Activated T-cell treated with anti-CD3 and anti-CD28 coated beads for 24 hours (primary cell): ENCODE data around the gene RAB12.
"Not testable (repeated sequence)": the region's sequence is repeated elsewhere in the genome, so short reads cannot be mapped to it uniquely, and the experiment has no call there.

Experiments
- DNase-seq: peaks from one replicate; pipeline ENCODE4 v3.0.0-alpha.2; 2020; ENCODE audit warnings: low read depth

Gene RAB12, protein sequence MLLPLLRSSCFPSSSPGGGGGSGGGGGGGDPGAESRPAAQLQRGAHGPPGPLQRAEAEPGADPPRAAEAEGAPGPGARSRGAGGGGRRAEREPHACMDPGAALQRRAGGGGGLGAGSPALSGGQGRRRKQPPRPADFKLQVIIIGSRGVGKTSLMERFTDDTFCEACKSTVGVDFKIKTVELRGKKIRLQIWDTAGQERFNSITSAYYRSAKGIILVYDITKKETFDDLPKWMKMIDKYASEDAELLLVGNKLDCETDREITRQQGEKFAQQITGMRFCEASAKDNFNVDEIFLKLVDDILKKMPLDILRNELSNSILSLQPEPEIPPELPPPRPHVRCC

DNA sequence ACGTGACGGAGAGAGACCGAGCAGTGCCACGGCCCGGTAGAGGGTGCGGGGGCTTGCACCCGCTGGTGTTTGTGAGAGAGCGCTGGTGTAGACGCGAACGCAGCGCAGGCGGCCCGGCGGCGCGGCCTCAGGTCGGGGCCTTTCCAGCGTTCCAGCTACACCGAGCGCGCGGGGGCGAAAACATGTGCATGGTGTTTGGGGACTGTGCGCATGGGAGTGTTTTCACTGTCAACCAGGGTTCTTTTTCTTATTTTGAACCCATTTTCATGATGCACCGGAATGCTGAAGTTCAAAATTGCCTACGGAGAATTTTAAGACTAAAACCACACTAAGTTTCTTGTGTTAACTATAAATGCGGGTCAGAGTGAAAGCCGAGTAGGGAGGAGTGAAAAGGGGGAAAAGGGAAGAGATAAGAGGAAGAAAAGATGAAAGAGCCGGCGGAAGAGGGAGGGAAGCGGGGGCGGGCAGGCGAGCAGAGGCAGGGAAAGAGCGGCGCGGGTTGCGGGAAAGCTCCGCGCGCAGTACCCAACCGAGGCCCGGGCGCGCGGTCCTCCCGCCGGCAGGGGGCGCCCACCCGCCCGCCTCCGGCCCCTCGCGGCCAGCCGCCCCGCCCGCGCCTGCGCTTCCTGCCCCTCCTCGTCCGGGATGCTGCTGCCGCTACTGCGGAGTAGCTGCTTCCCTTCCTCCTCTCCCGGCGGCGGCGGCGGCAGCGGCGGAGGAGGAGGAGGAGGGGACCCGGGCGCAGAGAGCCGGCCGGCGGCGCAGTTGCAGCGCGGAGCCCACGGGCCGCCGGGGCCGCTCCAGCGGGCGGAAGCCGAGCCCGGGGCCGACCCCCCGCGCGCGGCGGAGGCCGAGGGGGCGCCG is at the start of gene RAB12:
RAB12 (plus strand) TSS at position 643 of the 864 bp plus-strand sequence; CDS start at position 646, 3 bp downstream.
- DNase-seq: peak; percentile 81

DNA sequence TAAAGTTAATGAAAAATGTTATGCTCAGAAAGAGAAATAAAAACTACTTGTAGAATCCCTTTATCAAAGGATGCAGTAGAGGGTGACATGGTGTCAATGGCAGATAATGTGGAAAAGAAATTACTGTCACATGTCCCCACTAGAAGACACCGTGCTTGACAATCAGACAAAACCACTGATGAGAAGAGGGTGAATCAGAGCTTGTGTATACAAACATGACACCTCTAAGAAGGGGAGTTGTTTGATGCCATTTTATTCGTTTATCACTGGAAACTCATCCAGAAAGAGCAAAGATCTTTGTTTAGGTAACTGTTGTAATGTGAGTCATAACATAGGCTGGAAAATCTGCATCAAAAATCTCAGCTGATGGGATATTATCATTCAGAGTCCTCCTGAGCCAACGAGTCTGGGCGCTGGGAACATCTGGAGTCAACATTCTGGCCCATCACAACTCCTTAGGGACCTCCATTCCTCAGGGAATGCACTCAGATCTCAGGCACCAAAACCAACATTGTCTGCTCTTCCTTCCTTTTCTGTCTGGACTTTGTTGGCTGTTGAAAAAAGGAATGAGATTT is 49.5 kb upstream of the RAB12 start:
- DNase-seq: no peak

DNA sequence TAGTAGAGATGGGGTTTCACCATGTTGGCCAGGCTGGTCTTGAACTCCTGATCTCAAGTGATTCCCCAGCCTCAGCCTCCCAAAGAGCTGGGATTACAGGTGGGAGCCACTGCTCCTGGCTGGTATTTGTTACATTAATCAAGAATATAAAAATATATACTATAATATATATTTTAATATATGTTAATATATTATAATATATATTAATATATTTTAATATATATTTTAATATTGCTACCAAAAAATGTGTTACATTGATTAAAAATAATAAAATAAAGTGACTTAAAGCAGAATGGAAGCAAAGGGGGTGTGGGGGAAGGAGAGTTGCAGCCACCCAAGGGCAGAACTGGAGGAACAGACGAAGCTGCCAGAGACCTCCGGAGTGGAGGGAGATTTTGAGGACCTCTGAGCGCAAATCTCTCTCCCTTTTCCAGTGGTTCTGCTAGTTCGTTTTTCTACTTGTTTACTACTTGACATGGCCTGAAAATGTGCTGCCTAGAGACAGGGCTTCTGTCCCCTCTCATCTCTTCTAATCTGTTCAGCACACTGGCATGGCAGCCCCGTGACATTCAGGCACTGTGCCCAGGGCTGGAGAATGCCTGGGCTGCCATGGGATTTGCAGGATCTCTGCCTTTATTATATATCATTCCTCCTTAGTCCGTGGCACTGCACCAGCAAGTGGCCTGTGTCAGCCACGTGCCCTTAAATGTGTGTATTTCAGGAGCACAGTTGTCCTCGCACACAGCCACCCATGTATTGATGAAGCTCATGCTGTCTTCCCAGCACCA is 47.9 kb upstream of the RAB12 start:
- no peak for DNase-seq

DNA sequence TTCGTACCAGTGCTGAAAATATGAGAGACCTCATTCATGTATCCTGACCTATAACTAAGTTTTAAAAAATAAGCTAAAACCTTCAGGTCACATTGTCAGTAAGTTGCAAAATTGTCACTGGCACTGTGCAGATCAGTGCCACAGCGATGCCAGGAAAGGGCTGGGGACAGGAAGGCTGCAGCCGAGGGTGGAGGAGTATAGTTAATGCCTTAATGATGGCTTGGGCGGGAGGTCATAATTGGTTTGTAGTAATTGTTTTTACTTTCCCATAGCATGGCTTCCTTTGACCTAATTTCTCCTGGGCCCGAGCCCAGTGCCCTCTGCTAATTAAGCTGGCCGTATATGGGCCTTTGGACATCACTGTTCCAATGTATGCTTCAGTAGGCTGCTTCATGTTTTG is 47.2 kb upstream of the RAB12 start:
- no peak for DNase-seq

DNA sequence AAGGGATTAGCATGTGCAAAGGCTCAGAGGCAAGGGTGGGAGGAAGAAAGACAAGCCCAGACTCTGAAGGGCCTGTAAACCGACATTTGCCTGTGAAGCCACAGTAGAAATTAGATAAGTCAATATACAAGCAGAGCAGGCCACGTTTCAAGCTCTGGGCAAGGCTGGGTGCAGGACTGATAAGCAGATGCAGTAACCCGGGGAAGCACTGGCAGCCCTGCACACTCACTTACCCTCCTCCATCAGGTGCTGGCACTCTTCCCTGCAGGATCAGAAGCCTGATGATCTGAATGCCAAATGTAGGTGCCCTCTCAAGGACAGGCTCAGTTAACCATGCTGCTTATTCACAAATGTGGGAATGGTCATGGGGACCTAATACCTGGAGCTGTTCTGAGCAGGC is 46.3 kb upstream of the RAB12 start:
- DNase-seq: no peak

DNA sequence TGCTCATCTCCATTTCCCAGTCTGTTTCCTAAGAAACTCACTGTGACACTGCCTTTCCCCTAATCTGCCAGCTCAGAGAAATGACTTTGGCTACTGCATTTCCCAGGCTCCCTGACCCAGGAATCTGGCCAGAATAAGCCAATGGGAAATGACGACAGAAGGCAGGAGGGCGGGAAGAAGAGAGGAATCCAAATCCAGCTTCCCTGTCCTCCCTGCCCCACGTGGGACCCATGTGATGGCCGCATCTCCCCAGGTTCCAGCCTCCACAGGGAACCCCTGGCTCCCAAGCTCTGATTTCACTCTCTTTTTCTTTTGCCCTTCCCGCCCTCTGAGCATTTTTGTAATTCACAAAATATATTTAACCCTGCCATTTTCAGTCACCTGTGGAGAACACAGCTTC is 37.8 kb upstream of the RAB12 start:
- no peak for DNase-seq

DNA sequence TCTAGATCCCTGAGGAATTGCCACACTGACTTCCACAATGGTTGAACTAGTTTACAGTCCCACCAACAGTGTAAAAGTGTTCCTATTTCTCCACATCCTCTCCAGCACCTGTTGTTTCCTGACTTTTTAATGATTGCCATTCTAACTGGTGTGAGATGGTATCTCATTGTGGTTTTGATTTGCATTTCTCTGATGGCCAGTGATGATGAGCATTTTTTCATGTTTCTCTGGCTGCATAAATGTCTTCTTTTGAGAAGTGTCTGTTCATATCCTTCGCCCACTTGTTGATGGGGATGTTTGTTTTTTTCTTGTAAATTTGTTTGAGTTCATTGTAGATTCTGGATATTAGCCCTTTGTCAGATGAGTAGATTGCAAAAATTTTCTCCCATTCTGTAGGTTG is 35.5 kb upstream of the RAB12 start:
- not testable (repeated sequence) for DNase-seq

DNA sequence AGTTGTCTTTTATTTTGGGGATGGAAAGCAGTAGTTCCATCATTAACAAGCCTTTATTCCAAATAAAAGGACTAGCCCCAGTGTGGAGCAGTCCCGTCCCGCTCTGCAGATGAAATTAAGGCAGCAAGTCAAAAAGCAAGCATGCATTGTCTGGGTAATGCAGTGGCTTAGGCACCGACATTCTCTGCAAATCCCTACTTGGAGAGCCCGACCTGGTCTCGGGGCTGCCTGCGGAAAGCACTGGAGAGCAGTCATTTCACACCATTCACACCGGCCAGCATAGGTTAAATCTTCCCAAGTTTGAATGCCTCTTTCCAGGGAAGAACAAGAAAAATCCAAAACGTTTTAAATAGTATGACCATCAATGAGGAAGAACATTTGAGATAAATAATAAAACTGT is 24.4 kb upstream of the RAB12 start:
- no peak for DNase-seq

DNA sequence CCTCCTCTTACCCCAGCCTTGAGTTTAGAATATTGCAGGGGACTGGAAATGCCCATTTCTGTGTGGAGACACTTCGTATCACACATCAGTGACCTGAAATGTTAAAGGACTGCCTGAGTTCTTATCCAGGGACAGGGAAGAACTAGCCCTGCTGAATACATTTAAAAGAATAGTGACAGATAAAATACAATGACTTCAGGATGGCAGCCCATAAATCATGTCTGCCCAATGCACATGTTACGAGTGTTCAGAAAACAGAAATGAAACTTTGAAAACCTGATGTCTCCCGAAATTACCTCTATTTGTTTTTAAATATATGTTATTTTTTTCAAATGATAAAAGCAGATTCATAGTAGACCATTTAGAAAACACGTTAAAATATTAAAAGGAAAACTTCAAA is 22.3 kb upstream of the RAB12 start:
- no peak for DNase-seq

DNA sequence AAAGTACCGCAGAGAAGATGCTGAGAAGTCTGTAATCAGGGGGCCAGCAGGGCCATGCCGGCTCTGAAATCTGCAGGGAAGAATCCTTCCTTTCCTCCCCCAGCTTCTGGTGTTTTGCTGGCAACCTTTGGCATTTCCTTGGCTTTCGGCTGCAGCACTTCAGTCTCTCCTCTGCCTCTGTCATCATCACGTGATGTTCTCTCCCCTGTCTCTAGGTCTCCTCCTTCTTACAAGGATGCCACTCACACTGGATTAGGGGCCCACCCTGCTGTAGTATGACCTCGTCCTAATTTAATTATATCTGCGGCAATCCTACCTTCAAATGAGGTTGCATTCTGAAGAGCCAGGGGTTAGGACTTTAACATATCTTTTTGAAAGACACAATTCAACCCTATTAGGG is 13.8 kb upstream of the RAB12 start:
- no peak for DNase-seq

DNA sequence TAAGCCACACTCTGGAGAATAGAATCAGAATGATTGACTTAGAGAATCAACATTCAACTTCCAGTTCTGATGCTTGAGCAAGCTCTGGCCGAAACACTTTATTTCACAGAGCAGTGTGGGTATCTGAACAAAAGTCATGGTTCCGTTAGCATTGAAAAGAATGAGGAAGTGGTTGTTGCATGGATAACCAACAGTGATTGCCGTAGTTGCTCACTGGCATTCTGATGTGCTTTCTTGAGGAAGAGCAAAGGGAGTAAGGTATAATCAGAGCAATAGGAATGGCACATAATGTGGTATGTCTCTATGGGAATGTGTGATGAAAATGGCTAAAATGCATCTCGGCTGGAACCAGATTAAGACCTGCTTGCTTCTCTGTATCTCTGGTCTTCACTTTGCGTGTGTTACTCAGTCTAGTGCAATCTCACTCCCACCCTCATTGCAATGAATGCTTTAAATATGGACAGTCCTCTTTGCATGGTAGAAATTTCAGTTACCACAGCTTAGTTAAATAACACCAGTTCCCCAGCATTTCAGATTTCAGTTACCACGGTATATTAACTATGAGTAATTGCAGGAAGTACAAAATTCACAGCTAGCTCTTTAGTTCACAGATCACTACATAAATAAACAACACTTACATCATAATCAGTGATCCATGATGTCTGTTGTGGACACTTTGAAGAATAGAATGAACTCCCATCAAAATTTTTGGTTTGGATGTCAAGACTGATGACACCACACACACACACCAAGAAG is 7.8 kb upstream of the RAB12 start:
- no peak for DNase-seq

DNA sequence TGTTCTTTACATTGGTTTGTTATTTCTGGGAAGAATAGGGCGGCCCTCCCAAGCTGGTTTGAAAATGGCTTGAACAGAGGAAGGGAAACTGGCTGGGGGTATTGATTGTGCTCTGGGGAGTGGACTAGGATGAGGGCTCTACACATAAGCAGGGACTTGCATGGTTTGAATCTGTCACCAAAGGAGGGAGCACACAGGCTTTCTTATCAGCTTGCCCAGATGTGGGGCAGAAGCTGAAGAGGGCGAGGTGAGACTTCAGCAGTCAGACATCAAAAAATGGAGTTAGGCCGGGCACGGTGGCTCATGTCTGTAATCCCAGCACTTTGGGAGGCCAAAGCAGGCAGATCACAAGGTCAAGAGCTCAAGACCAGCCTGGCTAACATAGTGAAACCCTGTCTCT is 7.2 kb upstream of the RAB12 start:
- DNase-seq: no peak

DNA sequence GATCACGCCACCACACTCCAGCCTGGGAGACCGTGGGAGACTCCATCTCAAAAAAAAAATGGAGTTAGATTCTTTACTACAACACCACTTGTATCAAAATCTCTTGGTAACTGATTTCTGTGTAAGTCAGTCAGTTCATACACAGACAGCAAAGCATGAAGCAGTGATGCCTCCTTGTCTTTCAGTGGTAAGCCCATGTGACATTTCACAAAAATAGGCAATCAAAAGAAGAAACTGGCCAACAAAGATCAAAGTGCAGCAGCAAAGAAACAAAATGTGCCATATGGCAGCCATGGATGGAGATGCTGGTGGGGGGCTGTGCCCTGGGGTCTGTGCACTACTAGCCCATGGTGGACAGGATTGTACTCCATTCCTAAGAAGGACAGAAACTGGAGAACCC is 6.7 kb upstream of the RAB12 start:
- DNase-seq: no peak

DNA sequence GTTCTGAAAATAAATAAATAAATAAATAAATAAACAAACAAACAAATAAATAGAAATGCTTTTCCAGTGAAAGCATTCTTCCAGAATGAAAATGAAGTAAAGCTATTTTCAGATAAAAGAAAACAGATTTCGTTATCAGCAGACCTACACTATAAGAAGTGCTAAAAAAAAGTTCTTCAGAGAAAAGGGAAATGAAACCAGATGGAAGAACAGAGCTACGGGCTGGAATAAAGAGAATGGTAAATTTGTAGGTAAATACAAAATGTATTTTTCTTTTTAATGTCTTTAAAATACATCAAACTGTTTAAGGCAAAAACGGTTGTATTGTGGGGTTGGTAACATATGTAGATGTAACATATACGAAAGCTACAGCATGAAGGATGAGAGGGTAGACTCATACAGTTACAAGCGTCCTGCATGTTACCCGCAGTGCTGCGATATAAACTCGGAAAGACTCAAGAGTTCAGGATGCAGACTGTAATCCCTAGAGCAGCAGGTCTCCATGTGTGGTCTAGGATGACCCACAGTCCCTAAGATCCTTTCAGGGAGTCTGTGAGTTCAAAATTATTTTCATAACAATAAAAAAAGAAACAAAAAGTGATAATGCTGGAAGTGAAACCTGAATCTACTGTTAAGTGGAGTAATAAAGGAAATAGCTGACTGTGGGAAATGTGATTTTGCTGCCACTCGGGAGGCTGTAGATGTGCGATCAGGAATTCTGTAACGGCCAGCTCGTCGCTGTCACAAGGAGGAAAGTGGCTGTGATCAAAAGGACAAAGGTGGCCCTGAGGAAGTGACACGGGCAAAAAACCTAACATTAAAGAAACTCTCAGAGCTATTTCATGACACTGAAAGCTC is 5.3 kb upstream of the RAB12 start:
- DNase-seq: no peak

DNA sequence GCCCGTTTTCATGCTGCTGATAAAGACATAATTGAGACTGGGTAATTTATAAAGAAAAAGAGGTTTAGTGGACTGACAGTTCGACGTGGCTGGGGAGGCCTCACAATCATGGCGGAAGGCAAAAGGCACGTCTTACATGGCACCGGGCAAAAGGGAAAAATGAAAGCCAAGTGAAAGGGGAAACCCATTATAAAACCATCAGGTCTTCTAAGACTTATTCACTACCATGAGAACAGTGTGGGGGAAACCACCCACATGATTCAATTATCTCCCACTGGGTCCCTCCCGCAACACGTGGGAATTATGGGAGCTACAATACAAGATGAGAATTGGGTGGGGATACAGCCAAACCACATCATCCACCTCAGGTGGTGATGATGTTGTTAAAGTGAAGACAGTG is 3.3 kb upstream of the RAB12 start:
- DNase-seq: no peak

DNA sequence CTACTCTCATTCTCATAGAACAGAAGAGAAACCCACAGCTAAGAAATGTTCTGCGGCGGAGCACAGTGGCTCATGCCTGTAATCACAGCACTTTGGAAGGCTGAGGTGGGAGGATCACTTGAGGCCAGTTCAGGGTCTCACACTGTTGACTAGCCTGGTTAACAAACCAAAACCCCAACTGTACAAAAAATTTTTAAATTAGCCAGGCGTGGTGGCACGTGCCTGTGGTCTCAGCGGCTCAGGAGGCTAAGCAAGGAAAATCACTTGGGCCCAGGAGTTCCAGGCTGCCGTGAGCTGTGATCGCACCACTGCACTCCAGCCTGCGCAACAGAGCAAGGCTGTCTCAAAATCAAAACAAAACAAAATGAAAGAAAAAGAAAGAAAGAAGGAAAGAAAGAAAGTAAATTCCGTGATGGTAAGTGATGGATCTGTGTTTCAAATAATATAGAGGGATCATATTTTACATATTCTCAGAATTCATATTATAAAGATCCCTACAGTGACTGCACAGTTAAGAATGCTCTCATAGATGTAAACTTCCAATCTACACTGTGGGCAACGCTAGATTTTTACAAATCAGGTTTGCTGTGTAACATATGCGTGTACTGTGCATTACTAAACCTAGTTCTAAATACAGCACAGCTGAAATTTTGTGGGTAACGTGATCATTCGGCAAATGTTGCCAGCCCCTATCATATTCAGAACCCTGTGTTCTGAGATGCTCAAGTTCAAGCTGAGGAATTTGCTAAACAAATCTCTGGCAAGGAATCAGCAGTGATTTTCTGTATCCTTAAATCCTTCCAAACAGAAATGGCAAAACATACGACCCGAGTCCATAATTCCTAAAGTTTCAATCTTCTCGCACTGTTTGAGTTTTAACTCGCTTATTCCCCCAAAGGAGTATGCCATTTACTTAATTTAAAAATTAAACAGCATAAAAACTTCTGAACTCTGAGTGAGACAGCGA is 1.2 kb upstream of the RAB12 start:
- DNase-seq: no peak

DNA sequence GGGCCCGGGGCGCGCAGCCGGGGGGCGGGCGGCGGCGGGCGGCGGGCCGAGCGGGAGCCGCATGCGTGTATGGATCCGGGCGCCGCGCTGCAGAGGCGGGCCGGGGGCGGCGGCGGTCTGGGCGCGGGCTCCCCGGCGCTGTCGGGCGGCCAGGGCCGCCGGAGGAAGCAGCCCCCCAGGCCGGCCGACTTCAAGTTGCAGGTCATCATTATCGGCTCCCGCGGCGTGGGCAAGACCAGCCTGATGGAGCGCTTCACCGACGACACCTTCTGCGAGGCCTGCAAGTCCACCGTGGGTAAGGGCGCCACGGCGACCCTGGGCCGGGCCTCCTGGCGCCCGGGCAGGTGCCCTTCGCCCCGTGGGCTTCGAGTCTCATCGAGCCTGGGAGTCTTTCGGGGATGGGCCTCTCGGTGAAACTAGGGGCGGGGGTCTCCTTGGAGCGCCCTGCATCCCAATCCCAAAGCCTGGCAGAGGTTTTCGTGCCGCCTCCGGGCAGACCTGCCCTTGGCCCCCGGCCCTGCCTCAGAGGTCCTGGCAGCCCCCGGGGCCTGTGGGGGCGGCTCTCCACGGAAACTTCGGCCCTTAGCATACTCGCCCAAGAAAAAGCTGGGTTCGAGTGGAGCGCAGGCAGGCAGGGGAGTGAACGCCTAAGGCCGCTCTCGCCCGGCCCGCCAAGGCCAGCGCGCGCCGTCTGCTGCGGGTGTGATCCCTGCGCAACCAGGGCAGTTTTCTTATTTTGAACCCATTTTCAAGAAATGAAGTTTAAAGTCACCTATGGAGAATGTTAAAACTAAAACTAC is 622 bp downstream of the RAB12 start:
- no peak for DNase-seq

DNA sequence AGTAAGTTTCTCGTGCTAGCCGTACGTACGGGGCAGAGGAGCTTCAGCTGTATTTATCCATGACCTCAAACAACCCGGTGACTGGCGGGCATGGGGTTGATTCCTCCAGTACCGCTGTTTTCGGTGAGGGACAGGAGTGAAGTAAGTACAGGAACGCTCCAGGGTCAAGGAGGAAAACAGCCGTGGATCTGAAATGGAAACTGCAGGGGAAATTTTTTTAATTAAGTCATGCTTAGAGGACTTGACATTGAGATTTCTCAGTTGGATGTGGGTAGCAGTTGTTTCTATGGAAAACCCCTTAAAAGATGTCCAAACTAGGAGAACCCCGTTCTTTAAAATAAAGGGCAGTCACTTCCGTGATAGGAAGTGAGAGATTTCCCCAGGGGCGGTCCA is 1.2 kb downstream of the RAB12 start:
- no peak for DNase-seq
